Parathyroid adenoma (tissue), 2 donors: ENCODE data around the gene AFDN.

Source experiments
- H2AFZ ChIP-seq: fragments of 300-600 bp; sonication (generic); one replicate; pipeline ENCODE4 v1.7.0; 2017; ENCODE audit warnings: antibody characterized with exemption, mild to moderate bottlenecking
- H3K27ac ChIP-seq: fragments of 300-600 bp; sonication (generic); one replicate; pipeline ENCODE4 v1.7.0; 2017
- H3K27me3 ChIP-seq: fragments of 300-600 bp; sonication (generic); one replicate; pipeline ENCODE4 v1.7.0; 2017; ENCODE audit warnings: low read length; ENCODE audit not compliant: control insufficient read depth, insufficient read depth
- H3K36me3 ChIP-seq: fragments of 300-600 bp; sonication (generic); one replicate; pipeline ENCODE4 v1.7.0; 2017; ENCODE audit warnings: low read length; ENCODE audit not compliant: control insufficient read depth, insufficient read depth
- H3K4me1 ChIP-seq: fragments of 300-600 bp; sonication (generic); one replicate; pipeline ENCODE4 v1.7.0; 2017; ENCODE audit warnings: control low read depth
- H3K4me2 ChIP-seq: fragments of 300-600 bp; sonication (generic); one replicate; pipeline ENCODE4 v1.7.0; 2017; ENCODE audit warnings: low read length
- H3K4me3 ChIP-seq: fragments of 300-600 bp; sonication (generic); one replicate; pipeline ENCODE4 v1.7.0; 2017; ENCODE audit warnings: low read depth, low read length
- H3K79me2 ChIP-seq: fragments of 300-600 bp; sonication (generic); one replicate; pipeline ENCODE4 v1.7.0; 2017; ENCODE audit warnings: control low read depth
- H3K9ac ChIP-seq: fragments of 300-600 bp; sonication (generic); one replicate; pipeline ENCODE4 v1.7.0; 2017; ENCODE audit warnings: mild to moderate bottlenecking
- H3K9me3 ChIP-seq: fragments of 300-600 bp; sonication (generic); one replicate; pipeline ENCODE4 v1.7.0; 2017; ENCODE audit warnings: low read length; ENCODE audit not compliant: control insufficient read depth
- CTCF ChIP-seq: fragments of 300-600 bp; sonication (generic); IDR thresholded peaks from one replicate; pipeline ENCODE4 v1.7.0; 2017; ENCODE audit warnings: antibody characterized with exemption, mild to moderate bottlenecking
- donor health status: primary hyperparathyroidism.

The AFDN gene

DNA sequence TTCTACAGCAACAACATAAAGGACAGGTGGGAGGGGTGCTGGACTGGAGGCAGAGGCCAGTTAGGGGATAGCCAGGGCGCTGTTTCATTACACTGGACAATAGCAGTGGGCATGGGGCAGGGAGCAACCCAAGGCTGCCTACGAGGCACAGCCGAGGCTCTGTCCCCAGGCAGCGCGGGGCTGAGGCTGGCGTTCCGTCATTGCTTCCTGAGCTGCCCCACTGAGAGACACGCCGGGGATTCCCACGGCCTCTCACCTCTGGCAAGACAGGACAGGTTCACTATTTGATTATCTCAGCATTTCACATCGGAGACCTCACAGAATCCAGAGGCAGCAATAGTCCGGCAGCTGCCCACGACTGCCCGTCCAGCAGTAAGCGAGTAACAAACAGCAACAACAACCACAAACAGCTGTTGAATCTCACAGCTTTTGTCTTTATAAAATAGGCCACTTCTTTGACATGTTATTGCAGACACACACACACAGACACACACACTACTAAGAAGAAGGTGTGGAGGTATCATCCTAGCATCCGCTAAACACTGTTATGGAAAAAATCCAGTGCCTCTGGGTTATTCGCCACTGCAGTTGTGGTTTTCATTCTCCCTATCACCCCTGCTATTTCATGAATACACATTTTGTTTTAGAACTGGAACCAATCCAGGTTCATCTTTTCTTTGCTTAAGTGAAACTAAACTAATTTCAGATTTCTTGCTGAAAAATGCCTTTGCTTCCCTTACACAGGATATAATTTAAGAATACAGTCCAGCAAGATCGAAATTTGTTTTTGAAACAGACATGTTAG lies 190.2 kb downstream of the AFDN start:
- no peak overlapping the region for H2AFZ ChIP-seq
- H3K79me2 ChIP-seq, result no peaks in the 10 kb centered on the region
- TF ChIP-seq CTCF, result no peak
- H3K4me2 ChIP-seq, result no peak overlapping the region
- H3K9ac ChIP-seq, result no peak overlapping the region
- no peaks in the 10 kb centered on the region for H3K9me3 ChIP-seq
- no peaks in the 10 kb centered on the region for H3K36me3 ChIP-seq
- H3K4me3 ChIP-seq, result no peak overlapping the region
- no peaks in the 10 kb centered on the region for H3K27me3 ChIP-seq
- no peaks in the 10 kb centered on the region for H3K4me1 ChIP-seq
- no peak overlapping the region for H3K27ac ChIP-seq

DNA sequence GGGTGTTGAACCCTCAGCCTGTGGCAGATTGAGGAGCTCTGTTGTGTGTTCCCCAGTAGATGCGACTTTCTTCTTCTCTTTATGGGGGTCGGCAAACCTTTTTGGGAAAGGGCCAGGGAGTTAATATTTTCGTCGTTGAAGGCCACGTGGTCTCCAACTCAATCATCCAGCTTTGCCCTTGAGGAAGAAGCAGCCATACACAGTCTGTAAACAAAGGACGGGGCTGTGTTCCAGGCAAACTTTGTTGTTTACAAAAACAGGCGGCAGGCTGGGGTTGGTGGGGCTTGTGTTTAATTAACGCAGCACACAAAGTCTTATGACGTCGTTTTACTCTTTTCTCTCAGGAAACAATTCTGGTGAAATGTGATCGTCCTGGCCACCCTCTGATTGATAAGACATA lies 190.9 kb downstream of the AFDN start:
- Histone ChIP-seq H3K9me3 (no peaks in the 10 kb centered on the region), H3K79me2 (no peaks in the 10 kb centered on the region), H3K4me1 (no peaks in the 10 kb centered on the region), H2AFZ (no peak overlapping the region), H3K36me3 (no peaks in the 10 kb centered on the region), H3K9ac (no peak overlapping the region), H3K27ac (no peak overlapping the region), H3K4me3 (no peak overlapping the region), H3K4me2 (no peak overlapping the region), H3K27me3 (no peaks in the 10 kb centered on the region)
- TF ChIP-seq CTCF, result no peak

DNA sequence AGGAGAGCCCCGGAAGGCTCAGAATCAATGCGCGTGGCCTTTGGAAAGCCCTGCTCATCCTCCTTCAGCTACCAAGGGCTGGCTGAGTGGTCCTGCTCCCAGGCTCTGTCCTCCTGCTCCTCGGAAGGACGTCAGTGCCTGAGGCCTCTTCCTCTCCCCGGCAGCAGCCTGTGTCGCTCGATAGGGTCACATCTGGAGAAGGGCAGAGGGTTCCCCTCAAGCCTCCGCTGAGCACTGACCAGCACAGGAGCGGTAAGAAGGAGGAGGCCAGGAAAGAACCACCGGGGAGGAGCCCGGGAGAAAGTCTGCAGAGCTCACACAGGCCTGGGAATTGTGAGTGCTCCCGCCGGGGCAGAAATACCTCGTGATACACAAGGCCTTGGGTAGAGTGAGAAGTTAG lies 192.0 kb downstream of the AFDN start:
- TF ChIP-seq CTCF, result no peak

DNA sequence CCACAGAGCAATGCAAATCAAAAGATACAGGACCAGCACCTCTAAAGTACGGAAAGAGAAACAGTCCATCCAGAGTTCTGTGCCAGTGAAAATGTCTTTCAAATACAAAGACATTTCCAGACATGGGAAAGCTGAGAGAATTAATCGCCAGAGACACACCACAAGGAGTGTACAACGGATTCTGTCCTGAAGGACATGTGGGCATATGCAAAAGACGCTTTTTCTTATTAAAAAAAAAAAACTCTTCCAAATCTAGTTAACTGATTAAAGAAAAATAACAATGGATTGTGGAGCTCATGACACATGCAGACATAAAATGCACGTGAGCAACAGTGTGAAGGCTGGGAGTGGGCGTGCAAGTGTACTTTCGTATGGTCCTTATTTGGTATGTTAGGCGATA lies 193.5 kb downstream of the AFDN start:
- H3K4me2 ChIP-seq, result no peak overlapping the region
- no peak for TF ChIP-seq CTCF
- H3K4me3 ChIP-seq, result no peak overlapping the region
- H2AFZ ChIP-seq, result no peak overlapping the region
- H3K9ac ChIP-seq, result no peak overlapping the region
- H3K9me3 ChIP-seq, result no peaks in the 10 kb centered on the region
- H3K4me1 ChIP-seq, result no peaks in the 10 kb centered on the region
- no peaks in the 10 kb centered on the region for H3K36me3 ChIP-seq
- no peak overlapping the region for H3K27ac ChIP-seq
- H3K27me3 ChIP-seq, result no peaks in the 10 kb centered on the region
- no peaks in the 10 kb centered on the region for H3K79me2 ChIP-seq

More for the DNA sequence above, 192.0 kb downstream of the AFDN start:
- no peak overlapping the region for H3K27ac ChIP-seq
- H3K9ac ChIP-seq, result no peak overlapping the region
- no peaks in the 10 kb centered on the region for H3K36me3 ChIP-seq
- no peak overlapping the region for H3K4me3 ChIP-seq
- no peaks in the 10 kb centered on the region for H3K79me2 ChIP-seq
- H3K4me2 ChIP-seq, result no peak overlapping the region
- H3K9me3 ChIP-seq, result no peaks in the 10 kb centered on the region
- no peaks in the 10 kb centered on the region for H3K27me3 ChIP-seq
- no peak overlapping the region for H2AFZ ChIP-seq
- no peaks in the 10 kb centered on the region for H3K4me1 ChIP-seq

DNA sequence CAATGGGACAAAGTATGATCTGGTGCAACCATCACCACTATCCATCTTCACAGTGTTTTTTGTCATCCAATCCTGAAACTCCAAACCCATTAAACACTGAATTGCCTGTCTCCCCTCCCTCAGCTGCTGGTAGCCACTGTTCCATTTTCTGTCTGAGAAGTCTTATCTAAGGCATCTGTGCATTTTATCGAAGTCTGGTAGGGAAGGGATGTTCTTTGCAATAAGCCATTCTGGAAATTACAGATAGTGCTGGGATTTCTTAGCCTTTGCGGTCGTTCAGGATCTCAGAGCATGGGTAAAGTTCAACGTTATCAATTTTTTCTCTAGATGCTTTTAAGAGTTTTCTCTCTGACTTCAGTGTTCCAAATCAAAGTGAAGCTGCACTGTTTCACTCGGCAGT lies 194.9 kb downstream of the AFDN start:
- Histone ChIP-seq H3K36me3 (no peaks in the 10 kb centered on the region), H3K9ac (no peak overlapping the region), H3K4me1 (no peaks in the 10 kb centered on the region), H3K4me2 (no peak overlapping the region), H3K27me3 (no peaks in the 10 kb centered on the region), H3K79me2 (no peaks in the 10 kb centered on the region), H3K4me3 (no peak overlapping the region), H3K9me3 (no peaks in the 10 kb centered on the region), H3K27ac (no peak overlapping the region), H2AFZ (no peak overlapping the region)
- TF ChIP-seq CTCF, result no peak
